GM23338 (cell line): ENCODE data around the gene EYS. TPM values are rescaled to one million over a fixed set of nuclear protein-coding genes. Genes with fewer than 3 reads are reported as not detected.

ENCODE experiments used
- ATAC-seq: fragments of 200-7000 bp; cut with Tn5 transposase; 3 replicates; pipeline ENCODE4 v1.9.1; 2020
- DNase-seq: peaks from one replicate; pipeline ENCODE4 v3.0.0-alpha.2; 2015; ENCODE audit warnings: low spot score
- H2AFZ ChIP-seq: fragments of 200-600 bp; sonication (generic); 2 replicates; pipeline ENCODE4 v1.8.0; 2016; ENCODE audit warnings: antibody characterized with exemption, mild to moderate bottlenecking, moderate library complexity
- H3F3A ChIP-seq: fragments of 200-600 bp; sonication (generic); replicated peaks from 2 replicates; pipeline ENCODE4 v1.8.0; 2017; ENCODE audit warnings: antibody characterized with exemption, mixed run types, low read depth
- H3K27ac ChIP-seq: fragments of 200-600 bp; sonication (generic); 2 replicates; pipeline ENCODE4 v1.6.1; 2016; ENCODE audit warnings: low read depth
- H3K27me3 ChIP-seq: fragments of 200-600 bp; sonication (generic); 2 replicates; pipeline ENCODE4 v1.8.0; 2016; ENCODE audit warnings: mild to moderate bottlenecking, mixed run types, moderate library complexity; ENCODE audit not compliant: insufficient read depth
- H3K36me3 ChIP-seq: fragments of 200-600 bp; sonication (generic); 2 replicates; pipeline ENCODE4 v1.8.0; 2016; ENCODE audit warnings: mild to moderate bottlenecking; ENCODE audit not compliant: insufficient read depth
- H3K4me1 ChIP-seq: fragments of 200-600 bp; sonication (generic); 2 replicates; pipeline ENCODE4 v1.8.0; 2016; ENCODE audit warnings: mild to moderate bottlenecking, moderate library complexity; ENCODE audit not compliant: insufficient read depth
- H3K4me2 ChIP-seq: fragments of 200-600 bp; sonication (generic); 2 replicates; pipeline ENCODE4 v1.7.1; 2017; ENCODE audit warnings: mixed run types
- H3K4me3 ChIP-seq: fragments of 200-600 bp; sonication (generic); 2 replicates; pipeline ENCODE4 v1.6.1; 2016; ENCODE audit warnings: mixed run types
- H3K79me2 ChIP-seq: fragments of 200-600 bp; sonication (generic); replicated peaks from 2 replicates; pipeline ENCODE4 v1.8.0; 2017; ENCODE audit warnings: mild to moderate bottlenecking; ENCODE audit not compliant: insufficient read depth
- H3K9me2 ChIP-seq: fragments of 200-600 bp; sonication (generic); 2 replicates; pipeline ENCODE4 v1.8.0; 2017; ENCODE audit not compliant: insufficient read depth
- H4K20me1 ChIP-seq: fragments of 200-600 bp; sonication (generic); replicated peaks from 2 replicates; pipeline ENCODE4 v1.8.0; 2017; ENCODE audit warnings: mild to moderate bottlenecking; ENCODE audit not compliant: insufficient read depth
- H3K27ac Mint-ChIP-seq: 2 replicates; pipeline ENCODE4 v1.8.0; 2020; ENCODE audit warnings: inconsistent platforms, mild to moderate bottlenecking, moderate library complexity, mixed read lengths
- H3K27me3 Mint-ChIP-seq: 3 replicates; pipeline ENCODE4 v1.8.0; 2022; ENCODE audit warnings: low read depth, mild to moderate bottlenecking, moderate library complexity, mixed read lengths, inconsistent platforms; ENCODE audit not compliant: insufficient read depth, poor library complexity
- H3K36me3 Mint-ChIP-seq: 3 replicates; pipeline ENCODE4 v1.8.0; 2021; ENCODE audit warnings: low read depth, mild to moderate bottlenecking, inconsistent platforms, moderate library complexity, mixed read lengths
- H3K4me1 Mint-ChIP-seq: 3 replicates; pipeline ENCODE4 v1.8.0; 2020; ENCODE audit warnings: mild to moderate bottlenecking, inconsistent platforms, mixed read lengths
- H3K4me3 Mint-ChIP-seq: 3 replicates; pipeline ENCODE4 v1.8.0; 2021; ENCODE audit warnings: moderate library complexity, mild to moderate bottlenecking, inconsistent platforms, mixed read lengths
- H3K9me3 Mint-ChIP-seq: 3 replicates; pipeline ENCODE4 v1.8.0; 2020; ENCODE audit warnings: moderate library complexity, mild to moderate bottlenecking, inconsistent platforms, mixed read lengths
- CREB1 ChIP-seq: fragments of 250-450 bp; sonication (Bioruptor Pico); IDR thresholded peaks from 2 replicates; pipeline ENCODE4 v1.5.0; 2020; ENCODE audit warnings: low read depth, mild to moderate bottlenecking, moderate library complexity
- CTCF ChIP-seq, 2 experiments: fragments of 200-600 bp in 1 of 2; sonication (generic) in 1 of 2; conservative IDR thresholded peaks; 2 replicates each; pipeline versions ENCODE4 v1.5.1 to v1.6.1; 2016 to 2017; ENCODE audit warnings: antibody characterized with exemption in 2 of 2, low read depth in 2 of 2, mild to moderate bottlenecking in 2 of 2, moderate library complexity in 1 of 2
- ETS1 ChIP-seq: IDR thresholded peaks from 2 replicates; pipeline ENCODE4 v1.6.1; 2016; ENCODE audit warnings: antibody characterized with exemption
- EZH2phosphoT487 ChIP-seq: fragments of 200-600 bp; sonication (generic); IDR thresholded peaks from one replicate; pipeline ENCODE4 v1.8.1; 2018; ENCODE audit warnings: antibody characterized with exemption; ENCODE audit not compliant: unreplicated experiment
- NANOG ChIP-seq: IDR thresholded peaks from 2 replicates; pipeline ENCODE4 v1.6.1; 2016; ENCODE audit warnings: antibody characterized with exemption, borderline replicate concordance
- STAT1 ChIP-seq: IDR thresholded peaks from one replicate; pipeline ENCODE4 v1.6.1; 2016; ENCODE audit warnings: antibody characterized with exemption; ENCODE audit not compliant: unreplicated experiment
- ZNF331 ChIP-seq: fragments of 250-450 bp; sonication (Bioruptor Pico); IDR thresholded peaks from 2 replicates; pipeline ENCODE4 v1.5.0; 2020; ENCODE audit warnings: low read depth, mild to moderate bottlenecking, moderate library complexity
- ZNF462 ChIP-seq: fragments of 250-450 bp; sonication (Bioruptor Pico); IDR thresholded peaks from 2 replicates; pipeline ENCODE4 v1.5.0; 2020; ENCODE audit warnings: mild to moderate bottlenecking, moderate library complexity
- polyA plus RNA-seq: library from polyadenylated mRNA; unstranded; fragments of >200 nt; fragmentation: Nextera tagmentation; extraction: Ambion mirVana; gene quantifications from 2 replicates; pipeline ENCODE4 v1.2.1, GENCODE V29; 2016
- total RNA-seq: library from RNA; depleted of rRNA; stranded (reverse); fragments of >200 nt; shearing (Covaris generic); gene quantifications from 2 replicates; pipeline ENCODE4 v1.2.3, GENCODE V29; 2014

Gene EYS
- total and polyA plus RNA-seq, 2 experiments from 2014 or later: 0.38 to 0.52 TPM

- no peak for TF ChIP-seq ZNF462
- TF ChIP-seq ZNF331 (CRISPR knock-in tag): no peak
- TF ChIP-seq ETS1: no peak
- no peak for TF ChIP-seq CREB1 (CRISPR knock-in tag)
Measured at GRCh38 chr6:65402564-65402963, 304.5 kb downstream of the EYS start (continued).

- no peaks in the 10 kb centered on the region for H3K4me1 ChIP-seq
- H3F3A ChIP-seq: no peaks in the 10 kb centered on the region
- peaks cover 7% of the 10 kb centered on the region; the same call in 1 of the 3 replicates for H3K9me3 Mint-ChIP-seq
- H3K4me2 ChIP-seq: no peak overlapping the region
- TF ChIP-seq ETS1 (no peak), NANOG (no peak), EZH2phosphoT487 (no peak), STAT1 (no peak), CTCF (conservative IDR thresholded peaks at IDR 0.05; ENCODE audit: low read depth in 2 of 2) (no peak), CREB1 (CRISPR knock-in tag) (no peak)
- no peak overlapping the region for H3K4me3 ChIP-seq
- H3K36me3 ChIP-seq: no peaks in the 10 kb centered on the region
- no peaks in the 10 kb centered on the region for H3K4me1 Mint-ChIP-seq
- H3K36me3 Mint-ChIP-seq: no peaks in the 10 kb centered on the region
- no peak overlapping the region for H2AFZ ChIP-seq
- no peaks in the 10 kb centered on the region for H3K27me3 ChIP-seq
- no peak overlapping the region for H3K27ac Mint-ChIP-seq
- no peak for ATAC-seq
- H3K4me3 Mint-ChIP-seq: no peak overlapping the region
- no peak overlapping the region for H3K27ac ChIP-seq
- no peaks in the 10 kb centered on the region for H3K79me2 ChIP-seq
- H3K27me3 Mint-ChIP-seq: peaks cover 2% of the 10 kb centered on the region
- DNase-seq: no peak
- no peaks in the 10 kb centered on the region for H3K9me2 ChIP-seq
- H4K20me1 ChIP-seq: no peaks in the 10 kb centered on the region
Measured at GRCh38 chr6:65399355-65400084, 307.5 kb downstream of the EYS start.
